Breast epithelium (tissue), 4 donors: ENCODE measurements around the gene FHIT. TPM values are rescaled to one million over a fixed set of nuclear protein-coding genes. Genes with fewer than 3 reads are reported as not detected.

Source experiments
- DNase-seq, 2 donors: peaks; one replicate each; pipeline ENCODE4 v3.0.0-alpha.2; 2019; ENCODE audit warnings: low spot score in 2 of 2
- H3K27ac ChIP-seq, 2 donors: fragments of 200-600 bp; sonication (generic) in 1 of 2; one replicate each; pipeline ENCODE4 v1.5.1; 2016 to 2019; ENCODE audit warnings: mild to moderate bottlenecking in 1 of 2
- H3K27me3 ChIP-seq, 2 donors: fragments of 200-600 bp; sonication (generic) in 1 of 2; one replicate each; pipeline versions ENCODE4 v1.5.1 to v1.6.0; 2017 to 2019; ENCODE audit warnings: control low read depth in 1 of 2, mild to moderate bottlenecking in 1 of 2
- H3K36me3 ChIP-seq: fragments of 200-600 bp; one replicate; pipeline ENCODE4 v1.5.1; 2019
- H3K4me1 ChIP-seq, 2 donors: fragments of 200-600 bp; sonication (generic); one replicate each; pipeline ENCODE4 v1.5.1; 2016 to 2019; ENCODE audit warnings: control low read depth in 1 of 2
- H3K4me3 ChIP-seq, 3 donors: fragments of 200-600 bp; sonication (generic); 1 replicate in 2 of 3; 2 replicates in 1 of 3; pipeline ENCODE4 v1.5.1; 2016 to 2019; ENCODE audit warnings: mild to moderate bottlenecking in 3 of 3, moderate library complexity in 2 of 3
- H3K9me3 ChIP-seq, 2 donors: fragments of 200-600 bp; sonication (generic) in 1 of 2; one replicate each; pipeline ENCODE4 v1.5.1; 2016 to 2019; ENCODE audit warnings: control low read depth in 1 of 2
- POLR2A ChIP-seq: fragments of 450-650 bp; IDR thresholded peaks from one replicate; pipeline ENCODE4 v1.6.1; 2016; ENCODE audit warnings: antibody characterized with exemption, mild to moderate bottlenecking, moderate library complexity
- POLR2AphosphoS5 ChIP-seq, 3 donors: sonication (generic); formaldehyde crosslinking; IDR thresholded peaks; one replicate each; pipeline ENCODE4 v1.6.1; 2017; ENCODE audit warnings: antibody characterized with exemption in 3 of 3
- intact Hi-C: fragments of 100-400 bp; cut with DNase I; formaldehyde crosslinking; loops from one replicate; pipeline ENCODE4 v1.15.1; 2023; ENCODE audit warnings: low total_unique reads
- total RNA-seq, 3 donors: library from RNA; depleted of rRNA; stranded (reverse); fragments of >200 nt; gene quantifications; one replicate each; pipeline ENCODE4 v1.1.0, GENCODE V29; 2016
- TF ChIP-seq, protein P1 (sequence below), 3 donors: fragments of 450-650 bp; IDR thresholded peaks; one replicate each; pipeline ENCODE4 v1.5.1; 2016 to 2017; ENCODE audit warnings: antibody characterized with exemption in 3 of 3, mild to moderate bottlenecking in 3 of 3, moderate library complexity in 3 of 3

Gene FHIT
- total RNA-seq, 3 donors from 2014 or later = 9.0 to 19.2 (median 17.7) TPM

DNA sequence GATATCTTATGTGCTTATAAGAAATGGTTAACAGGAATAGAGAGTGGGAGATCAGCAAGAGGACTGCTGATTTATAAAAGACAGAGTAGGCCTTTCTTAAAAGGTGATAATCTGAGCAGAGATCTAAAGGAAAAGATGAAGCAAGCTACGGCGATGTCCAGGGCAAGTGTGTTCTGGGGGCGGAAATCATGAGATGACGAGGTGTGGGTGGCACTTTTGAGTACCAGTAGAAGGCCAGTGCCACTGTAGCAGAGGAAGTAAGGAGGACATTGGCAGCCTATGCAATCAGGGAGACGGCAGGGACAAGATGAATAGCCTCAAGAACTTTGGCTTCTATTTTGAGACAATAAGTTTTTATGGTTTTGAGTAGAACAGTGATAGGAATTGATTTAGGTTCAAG, 492.4 kb downstream of the FHIT start:
- H3K27me3 ChIP-seq = no peaks in the 10 kb centered on the region
- H3K4me1 ChIP-seq = no peaks in the 10 kb centered on the region
- H3K4me3 ChIP-seq = no peak overlapping the region
- TF ChIP-seq POLR2A (no peak), POLR2AphosphoS5 (IDR thresholded peaks at IDR 0.05) (no peak)
- TF ChIP-seq, protein P1, sequence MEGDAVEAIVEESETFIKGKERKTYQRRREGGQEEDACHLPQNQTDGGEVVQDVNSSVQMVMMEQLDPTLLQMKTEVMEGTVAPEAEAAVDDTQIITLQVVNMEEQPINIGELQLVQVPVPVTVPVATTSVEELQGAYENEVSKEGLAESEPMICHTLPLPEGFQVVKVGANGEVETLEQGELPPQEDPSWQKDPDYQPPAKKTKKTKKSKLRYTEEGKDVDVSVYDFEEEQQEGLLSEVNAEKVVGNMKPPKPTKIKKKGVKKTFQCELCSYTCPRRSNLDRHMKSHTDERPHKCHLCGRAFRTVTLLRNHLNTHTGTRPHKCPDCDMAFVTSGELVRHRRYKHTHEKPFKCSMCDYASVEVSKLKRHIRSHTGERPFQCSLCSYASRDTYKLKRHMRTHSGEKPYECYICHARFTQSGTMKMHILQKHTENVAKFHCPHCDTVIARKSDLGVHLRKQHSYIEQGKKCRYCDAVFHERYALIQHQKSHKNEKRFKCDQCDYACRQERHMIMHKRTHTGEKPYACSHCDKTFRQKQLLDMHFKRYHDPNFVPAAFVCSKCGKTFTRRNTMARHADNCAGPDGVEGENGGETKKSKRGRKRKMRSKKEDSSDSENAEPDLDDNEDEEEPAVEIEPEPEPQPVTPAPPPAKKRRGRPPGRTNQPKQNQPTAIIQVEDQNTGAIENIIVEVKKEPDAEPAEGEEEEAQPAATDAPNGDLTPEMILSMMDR (IDR thresholded peaks at IDR 0.05) = no peak
- H3K36me3 ChIP-seq = no peaks in the 10 kb centered on the region
- H3K9me3 ChIP-seq = no peaks in the 10 kb centered on the region
- intact Hi-C loops = no loop called here
- H3K27ac ChIP-seq = no peak overlapping the region
- no peak for DNase-seq

DNA sequence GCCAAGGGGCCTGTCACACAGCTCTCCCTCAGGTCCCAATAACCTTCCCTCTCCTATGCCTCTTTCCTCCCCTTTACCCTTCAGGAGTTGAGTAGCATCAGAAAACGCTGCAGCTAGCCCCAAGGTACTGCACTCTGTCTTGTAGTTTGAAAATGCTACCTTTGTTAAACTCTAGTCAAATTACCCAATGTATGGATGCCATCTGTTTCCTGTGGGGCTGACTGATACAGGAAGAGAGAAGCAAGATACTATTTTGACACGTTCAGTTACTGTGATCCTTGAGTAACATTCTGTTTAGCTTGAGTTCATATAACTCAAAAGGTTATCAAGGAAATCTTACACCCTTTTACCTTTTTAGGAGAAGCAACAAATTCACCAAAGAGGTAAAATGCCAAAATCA, 493.1 kb downstream of the FHIT start:
- Histone ChIP-seq H3K4me3 (no peak overlapping the region), H3K36me3 (no peaks in the 10 kb centered on the region), H3K4me1 (no peaks in the 10 kb centered on the region), H3K9me3 (no peaks in the 10 kb centered on the region), H3K27ac (no peak overlapping the region), H3K27me3 (no peaks in the 10 kb centered on the region)
- intact Hi-C loops = no loop called here
- no peak for DNase-seq
- no peak for TF ChIP-seq POLR2A
- TF ChIP-seq, protein P1 (IDR thresholded peaks at IDR 0.05) = no peak
- no peak for TF ChIP-seq POLR2AphosphoS5 (IDR thresholded peaks at IDR 0.05)

DNA sequence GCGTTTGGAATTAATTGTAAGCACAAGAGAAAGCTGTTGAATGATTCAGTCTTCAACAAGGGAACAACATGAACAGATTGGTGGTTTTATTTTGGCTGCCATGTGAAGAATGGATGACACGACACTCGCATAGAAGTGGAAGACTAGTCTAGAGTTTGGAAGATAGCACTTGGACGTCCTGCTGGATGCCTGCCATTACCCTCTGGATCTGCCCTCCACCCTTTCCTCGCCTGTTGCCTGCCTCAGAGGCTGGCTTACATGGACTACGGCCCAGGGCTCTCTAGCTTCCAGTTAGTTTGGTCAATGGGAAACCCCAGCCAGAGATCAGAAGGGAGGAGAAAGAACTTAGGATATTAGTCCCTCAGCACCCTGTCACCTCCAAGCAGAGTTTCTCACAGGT, 493.5 kb downstream of the FHIT start:
- H3K9me3 ChIP-seq = no peaks in the 10 kb centered on the region
- no peak for TF ChIP-seq POLR2A
- TF ChIP-seq, protein P1 (IDR thresholded peaks at IDR 0.05) = no peak
- TF ChIP-seq POLR2AphosphoS5 (IDR thresholded peaks at IDR 0.05) = no peak
- H3K4me3 ChIP-seq = no peak overlapping the region
- H3K4me1 ChIP-seq = no peaks in the 10 kb centered on the region
- H3K27ac ChIP-seq = no peak overlapping the region
- intact Hi-C loops = no loop called here
- no peak for DNase-seq
- no peaks in the 10 kb centered on the region for H3K27me3 ChIP-seq
- no peaks in the 10 kb centered on the region for H3K36me3 ChIP-seq

GRCh38 chr3:60756241-60757030, 494.8 kb downstream of the FHIT start:
- H3K9me3 ChIP-seq = no peaks in the 10 kb centered on the region
- no peaks in the 10 kb centered on the region for H3K36me3 ChIP-seq
- H3K27ac ChIP-seq = no peak overlapping the region
- no peak for DNase-seq
- no peaks in the 10 kb centered on the region for H3K27me3 ChIP-seq
- no peak for TF ChIP-seq POLR2A
- TF ChIP-seq POLR2AphosphoS5 (IDR thresholded peaks at IDR 0.05) = no peak
- TF ChIP-seq, protein P1 (IDR thresholded peaks at IDR 0.05) = no peak
- intact Hi-C loops = no loop called here
- no peaks in the 10 kb centered on the region for H3K4me1 ChIP-seq
- no peak overlapping the region for H3K4me3 ChIP-seq

DNA sequence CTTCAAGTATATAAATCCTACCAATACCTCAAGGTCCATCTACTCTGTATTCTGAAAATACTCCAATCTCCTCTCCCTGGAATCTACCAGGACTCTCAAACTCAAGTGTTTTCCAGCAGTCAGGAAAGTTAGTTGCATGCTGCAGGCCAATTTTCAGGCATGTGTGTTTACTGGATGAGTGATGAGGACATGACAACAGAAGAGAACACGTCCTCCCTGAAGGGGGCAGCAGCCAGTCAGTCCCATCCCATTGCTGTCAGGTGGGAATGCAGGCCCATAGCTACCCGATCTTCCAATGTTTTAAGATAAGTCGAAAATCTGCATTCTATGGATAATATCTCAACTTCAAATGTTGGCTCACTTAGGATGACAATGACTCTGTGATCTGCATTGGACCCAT, 496.2 kb downstream of the FHIT start:
- no peak overlapping the region for H3K4me3 ChIP-seq
- no peaks in the 10 kb centered on the region for H3K9me3 ChIP-seq
- no peak overlapping the region for H3K27ac ChIP-seq
- TF ChIP-seq POLR2A (no peak), POLR2AphosphoS5 (IDR thresholded peaks at IDR 0.05) (no peak)
- TF ChIP-seq, protein P1 (IDR thresholded peaks at IDR 0.05) = no peak
- no peaks in the 10 kb centered on the region for H3K27me3 ChIP-seq
- H3K36me3 ChIP-seq = no peaks in the 10 kb centered on the region
- no peak for DNase-seq
- intact Hi-C loops = no loop called here
- no peaks in the 10 kb centered on the region for H3K4me1 ChIP-seq
